Endothelial cell of umbilical vein (primary cell): ENCODE measurements around the gene HDAC4.

Experiments
- CTCF ChIP-seq, 2 donors: IDR thresholded peaks; 1 replicate in 1 of 2; 2 replicates in 1 of 2; pipeline ENCODE4 v1.5.1; 2011; ENCODE audit warnings: low read length in 2 of 2, mild to moderate bottlenecking in 2 of 2, moderate library complexity in 2 of 2, control low read depth in 1 of 2, inconsistent platforms in 1 of 2, low read depth in 1 of 2; ENCODE audit not compliant: insufficient read depth in 1 of 2; ENCODE audit errors: extremely low read depth in 1 of 2
- EZH2 ChIP-seq: IDR thresholded peaks from 2 replicates; pipeline ENCODE4 v1.6.1; 2012; ENCODE audit warnings: borderline replicate concordance, low read depth, mild to moderate bottlenecking, moderate library complexity, low read length, inconsistent platforms; ENCODE audit not compliant: severe bottlenecking
- JUN ChIP-seq: IDR thresholded peaks from 2 replicates; pipeline ENCODE4 v1.6.1; 2011; ENCODE audit warnings: borderline replicate concordance, low read depth; ENCODE audit not compliant: insufficient read length, insufficient read depth
- POLR2A ChIP-seq: IDR thresholded peaks from 2 replicates; pipeline ENCODE4 v1.6.1; 2012; ENCODE audit warnings: low read depth, mild to moderate bottlenecking, control low read depth, low read length

GRCh38 chr2:239385096-239386000, 15.5 kb downstream of the HDAC4 start:
- TF ChIP-seq CTCF (IDR thresholded peaks at IDR 0.05; ENCODE audit: extremely low read depth in 1 of 2, insufficient read depth in 1 of 2, low read depth in 1 of 2, low read length in 2 of 2): no peak
- no peak for TF ChIP-seq POLR2A
- no peak for TF ChIP-seq JUN
- no peak for TF ChIP-seq EZH2
